ENCODE measurements around the gene ABHD8. TPM values are rescaled to one million over a fixed set of nuclear protein-coding genes. Genes with fewer than 3 reads are reported as not detected.

Gene ABHD8
- total RNA-seq, 2 donors from 2014 or later, result 6.5 to 6.8 TPM

DNA sequence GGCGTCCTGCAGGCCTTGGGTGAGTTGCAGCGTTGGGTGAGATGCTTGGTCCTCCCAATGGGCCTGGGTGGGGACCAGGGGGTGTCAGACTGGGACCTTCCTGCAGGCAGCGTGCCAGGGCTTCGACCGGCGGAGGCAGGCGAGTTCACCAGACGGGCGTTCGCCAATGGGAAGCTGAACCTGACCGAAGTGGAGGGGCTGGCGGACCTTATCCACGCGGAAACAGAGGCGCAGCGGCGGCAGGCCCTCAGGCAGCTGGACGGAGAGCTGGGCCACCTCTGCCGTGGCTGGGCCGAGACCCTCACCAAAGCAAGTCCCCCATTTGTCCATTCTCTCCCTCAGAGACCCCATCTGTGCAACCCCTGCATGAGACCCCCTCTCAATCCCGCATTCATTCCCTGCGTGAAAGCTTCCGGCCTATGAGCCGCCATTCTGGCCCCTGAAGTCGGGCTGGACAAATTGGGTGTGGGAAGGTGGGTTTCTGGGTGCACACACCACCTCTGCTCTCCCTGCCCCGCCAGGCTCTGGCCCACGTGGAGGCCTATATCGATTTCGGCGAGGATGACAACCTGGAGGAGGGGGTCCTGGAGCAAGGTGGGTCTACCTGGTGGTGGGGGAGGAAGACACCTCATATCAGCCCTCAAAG is 35.3 kb upstream of the ABHD8 start:
- DNase-seq (ENCODE audit: low spot score), result no peak
- no peaks in the 10 kb centered on the region for H3K36me3 Mint-ChIP-seq
- peak overlapping the region; percentile 97 for H3K4me3 Mint-ChIP-seq
- no peaks in the 10 kb centered on the region for H3K9me3 Mint-ChIP-seq
- no peak overlapping the region for H3K27ac Mint-ChIP-seq
- no peaks in the 10 kb centered on the region for H3K27me3 Mint-ChIP-seq
- ATAC-seq, result no peak
- peaks cover 26 to 27% of the 10 kb centered on the region in 2 donors for H3K4me1 Mint-ChIP-seq (ENCODE audit: low read depth in 2 of 2)

DNA sequence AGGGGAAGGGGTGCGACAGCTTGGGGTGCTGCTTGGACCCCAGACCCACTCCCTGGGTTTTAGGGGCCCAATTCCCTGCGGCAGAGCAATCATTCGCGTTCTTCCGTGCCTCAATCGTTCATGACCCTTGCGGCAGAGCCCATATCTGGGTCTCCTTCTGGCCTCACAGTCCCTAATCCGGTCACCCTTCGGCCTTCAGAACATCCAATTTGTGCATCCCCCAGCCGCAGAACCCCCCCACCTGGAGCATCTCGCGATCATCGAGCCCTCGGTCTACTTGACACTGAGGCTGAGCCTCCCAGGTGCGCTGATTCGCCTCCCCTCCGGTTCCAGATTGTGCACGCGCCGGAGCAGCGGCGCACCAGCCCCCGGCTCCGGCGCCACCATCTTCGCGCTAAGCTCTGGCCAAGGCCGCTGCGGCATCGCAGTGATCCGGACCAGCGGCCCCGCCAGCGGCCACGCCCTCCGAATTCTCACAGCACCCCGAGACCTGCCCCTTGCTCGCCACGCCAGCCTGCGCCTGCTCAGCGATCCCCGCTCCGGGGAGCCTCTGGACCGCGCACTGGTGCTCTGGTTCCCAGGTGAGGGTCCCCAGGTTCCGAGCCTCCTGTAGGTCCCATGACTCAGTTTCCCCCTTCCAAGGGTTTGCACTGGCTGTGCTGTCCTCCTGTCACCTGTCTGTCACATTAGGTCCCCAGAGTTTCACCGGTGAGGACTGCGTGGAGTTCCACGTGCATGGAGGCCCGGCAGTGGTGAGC is 34.6 kb upstream of the ABHD8 start:
- Mint-ChIP-seq H3K36me3 (no peaks in the 10 kb centered on the region), H3K4me3 (peak overlapping the region; percentile 97), H3K27me3 (no peaks in the 10 kb centered on the region), H3K4me1 (ENCODE audit: low read depth in 2 of 2) (peaks cover 30 to 31% of the 10 kb centered on the region in 2 donors), H3K27ac (peak overlapping the region; percentile 85 to 98), H3K9me3 (no peaks in the 10 kb centered on the region)
- ATAC-seq (no peak), DNase-seq (ENCODE audit: low spot score) (no peak)

DNA sequence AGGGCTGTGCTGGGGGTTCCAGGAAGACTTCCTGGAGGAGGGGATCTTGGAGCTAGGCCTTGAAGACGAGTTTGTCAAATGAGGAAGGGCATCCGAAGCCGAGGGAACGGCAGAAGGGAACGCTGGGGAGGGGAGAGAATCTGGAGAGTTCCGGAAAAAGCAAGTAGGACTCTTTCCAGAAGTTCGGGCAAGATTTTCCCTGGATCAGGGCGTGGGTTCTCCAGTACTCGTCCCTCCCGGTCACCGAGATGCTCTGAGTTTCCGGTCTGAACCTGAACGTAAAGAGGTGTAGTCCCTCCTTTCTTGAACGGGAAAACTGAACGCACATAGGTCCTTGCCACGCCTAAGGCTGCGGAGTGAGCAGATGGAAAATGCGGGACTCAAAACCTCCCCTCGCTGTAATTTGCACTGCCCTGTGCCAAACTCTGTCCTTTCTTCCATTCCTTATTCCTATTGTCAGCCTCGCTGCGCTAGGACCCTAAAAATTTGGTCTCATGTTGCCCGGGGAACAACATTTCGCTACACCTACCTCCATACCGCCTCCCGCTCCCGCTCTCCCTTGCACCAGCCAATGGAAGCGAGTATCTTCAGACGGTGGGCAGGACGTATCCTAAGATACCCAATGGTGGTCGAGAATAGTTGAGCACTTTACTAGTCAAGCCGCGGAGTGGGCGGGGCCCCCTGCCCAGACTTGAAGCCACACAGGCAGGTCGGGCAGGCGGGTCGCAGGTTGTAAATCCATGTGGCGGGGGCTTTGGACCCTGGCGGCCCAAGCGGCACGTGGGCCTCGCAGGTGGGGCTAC is 33.8 kb upstream of the ABHD8 start, which contains the start of gene GTPBP3:
GTPBP3 (plus strand) TSS at position 682 of the 803 bp plus-strand sequence; CDS start at position 741, 59 bp downstream.
- H3K9me3 Mint-ChIP-seq, result no peaks in the 10 kb centered on the region
- ATAC-seq (peak; percentile 95 to 96), DNase-seq (ENCODE audit: low spot score) (peak; percentile 97)
- no peaks in the 10 kb centered on the region for H3K36me3 Mint-ChIP-seq
- peak within 1 kb of the TSS; percentile 97 for H3K4me3 Mint-ChIP-seq
- H3K27me3 Mint-ChIP-seq, result no peaks in the 10 kb centered on the region
- peak within 1 kb of the TSS; percentile 85 to 98 for H3K27ac Mint-ChIP-seq
- peaks cover 32 to 33% of the 10 kb centered on the region in 2 donors for H3K4me1 Mint-ChIP-seq (ENCODE audit: low read depth in 2 of 2)

DNA sequence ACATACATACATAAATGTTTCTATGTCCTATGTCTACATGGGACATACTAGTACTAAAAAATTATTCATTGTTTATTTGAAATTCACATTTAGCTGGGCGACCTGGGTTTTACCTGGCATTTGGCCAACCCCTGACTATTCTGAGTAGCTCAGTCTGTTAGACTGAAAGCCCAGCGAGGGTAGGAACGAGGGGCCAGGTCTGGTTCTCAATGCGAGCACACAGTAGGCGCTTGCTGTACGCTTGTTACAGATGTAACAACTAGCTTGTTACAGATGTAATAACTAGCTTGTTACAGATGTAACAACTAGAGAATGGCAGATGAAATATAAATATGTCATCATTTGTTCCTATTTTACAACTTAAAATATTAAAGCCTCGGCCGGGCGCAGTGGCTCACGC is 32.4 kb upstream of the ABHD8 start:
- no peak overlapping the region for H3K27ac Mint-ChIP-seq
- H3K36me3 Mint-ChIP-seq, result no peaks in the 10 kb centered on the region
- H3K27me3 Mint-ChIP-seq, result no peaks in the 10 kb centered on the region
- no peak for ATAC-seq
- no peak for DNase-seq (ENCODE audit: low spot score)
- H3K4me1 Mint-ChIP-seq (ENCODE audit: low read depth in 2 of 2), result peaks cover 33 to 34% of the 10 kb centered on the region in 2 donors
- H3K4me3 Mint-ChIP-seq, result peak overlapping the region; percentile 89
- H3K9me3 Mint-ChIP-seq, result no peaks in the 10 kb centered on the region

DNA sequence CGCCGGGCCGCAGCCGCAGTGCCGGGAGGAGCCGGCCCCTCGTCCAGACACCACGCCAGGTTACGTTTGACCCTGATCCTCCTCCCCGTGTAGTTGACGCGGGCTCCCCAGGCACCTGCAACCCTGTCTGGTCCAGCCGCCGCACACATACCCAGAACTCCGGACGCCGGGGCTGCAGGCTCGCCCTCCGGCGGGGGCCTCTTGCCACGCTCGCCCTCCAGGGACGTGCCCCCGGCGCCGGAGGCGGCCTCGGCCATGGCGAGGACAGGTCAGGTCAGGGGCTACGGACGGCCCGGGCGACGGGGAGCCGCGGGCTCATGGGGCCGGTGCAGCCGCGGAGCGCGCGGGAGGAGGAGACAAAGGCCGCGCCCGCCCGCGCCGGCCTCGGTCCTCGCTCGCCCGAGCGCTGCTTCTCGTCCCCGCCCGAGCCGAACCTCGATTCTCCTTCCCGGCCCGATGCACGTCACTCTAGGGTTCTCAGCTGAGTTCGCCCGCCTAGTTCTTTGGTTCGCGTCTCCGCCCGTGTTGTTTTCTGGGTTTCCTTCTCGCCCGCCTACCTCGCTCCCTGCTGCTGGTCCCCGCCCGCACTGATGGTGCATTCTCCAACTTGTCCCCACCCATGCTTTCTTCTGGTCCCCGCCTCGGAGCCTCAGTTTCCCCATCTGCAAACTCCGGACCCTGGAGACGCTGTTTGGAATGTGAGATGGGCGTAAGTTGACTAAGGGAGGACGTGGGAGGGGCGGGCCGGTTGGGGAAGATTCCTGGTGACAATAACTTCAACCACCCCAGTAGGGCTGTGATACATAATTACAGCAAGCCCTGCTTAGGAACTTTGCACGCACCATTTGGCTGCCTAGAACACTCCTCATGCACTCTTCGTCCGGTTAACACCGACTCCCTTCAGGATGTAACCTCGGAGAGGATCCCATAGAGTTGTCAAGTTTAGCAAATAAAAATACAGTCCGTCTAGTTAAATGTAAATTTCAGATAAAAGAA is 31.5 kb upstream of the ABHD8 start, which contains the start of gene ANO8:
ANO8 (minus strand) TSS at position 442 of the 996 bp plus-strand sequence; CDS start at position 257, 185 bp downstream.
- ATAC-seq (peak; percentile 74 to 81), DNase-seq (ENCODE audit: low spot score) (peak; percentile 97)
- peaks cover 33 to 36% of the 10 kb centered on the region in 2 donors for H3K4me1 Mint-ChIP-seq (ENCODE audit: low read depth in 2 of 2)
- H3K27ac Mint-ChIP-seq, result peak within 1 kb of the TSS; percentile 22 to 58
- H3K9me3 Mint-ChIP-seq, result no peaks in the 10 kb centered on the region
- H3K36me3 Mint-ChIP-seq, result no peaks in the 10 kb centered on the region
- H3K27me3 Mint-ChIP-seq, result no peaks in the 10 kb centered on the region
- peak within 1 kb of the TSS; percentile 89 for H3K4me3 Mint-ChIP-seq

DNA sequence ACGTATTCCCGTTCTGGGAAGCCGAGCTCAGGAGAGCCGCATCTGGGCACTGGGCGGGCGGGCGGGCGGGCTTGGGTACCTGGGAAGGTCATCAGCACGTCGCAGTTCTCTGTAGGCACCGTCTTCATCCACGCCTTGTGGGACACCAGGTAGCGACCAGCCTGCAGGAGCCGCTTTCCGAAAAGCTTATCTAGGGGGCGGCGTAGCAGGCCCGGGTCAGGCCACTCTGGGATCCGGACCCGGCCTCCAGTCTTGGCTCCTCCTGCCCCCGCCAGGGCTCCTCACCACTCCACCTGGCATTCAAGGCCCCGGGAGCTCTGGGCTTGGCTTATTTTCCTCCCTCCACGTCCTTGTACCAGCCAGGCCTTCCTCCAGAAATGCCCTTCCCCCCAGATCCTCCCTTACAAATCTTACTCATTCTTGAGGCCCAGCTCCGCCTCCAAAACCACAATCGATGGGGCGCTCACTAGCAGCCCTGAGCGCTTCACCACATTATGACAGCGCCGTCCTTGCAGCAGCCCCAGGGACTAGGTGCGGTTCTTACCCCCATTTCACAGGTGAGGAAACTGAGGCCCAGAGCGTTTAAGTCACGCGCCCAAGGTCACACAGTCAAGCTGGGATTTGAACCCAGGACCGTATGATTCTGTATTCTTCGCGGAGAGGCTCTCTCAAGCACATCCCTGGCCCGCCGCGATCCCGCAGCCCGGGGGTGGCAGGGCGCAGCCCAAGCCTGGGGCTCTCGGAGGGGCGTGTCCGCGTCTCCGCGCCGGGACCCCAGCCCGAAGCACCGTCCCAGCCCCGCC is 30.6 kb upstream of the ABHD8 start:
- Mint-ChIP-seq H3K27ac (peak overlapping the region; percentile 22 to 34), H3K4me1 (ENCODE audit: low read depth in 2 of 2) (peaks cover 33 to 36% of the 10 kb centered on the region in 2 donors), H3K4me3 (peak overlapping the region; percentile 89), H3K9me3 (no peaks in the 10 kb centered on the region), H3K36me3 (no peaks in the 10 kb centered on the region), H3K27me3 (no peaks in the 10 kb centered on the region)
- ATAC-seq, result peak; percentile 64 to 69
- peak; percentile 87 for DNase-seq (ENCODE audit: low spot score)

DNA sequence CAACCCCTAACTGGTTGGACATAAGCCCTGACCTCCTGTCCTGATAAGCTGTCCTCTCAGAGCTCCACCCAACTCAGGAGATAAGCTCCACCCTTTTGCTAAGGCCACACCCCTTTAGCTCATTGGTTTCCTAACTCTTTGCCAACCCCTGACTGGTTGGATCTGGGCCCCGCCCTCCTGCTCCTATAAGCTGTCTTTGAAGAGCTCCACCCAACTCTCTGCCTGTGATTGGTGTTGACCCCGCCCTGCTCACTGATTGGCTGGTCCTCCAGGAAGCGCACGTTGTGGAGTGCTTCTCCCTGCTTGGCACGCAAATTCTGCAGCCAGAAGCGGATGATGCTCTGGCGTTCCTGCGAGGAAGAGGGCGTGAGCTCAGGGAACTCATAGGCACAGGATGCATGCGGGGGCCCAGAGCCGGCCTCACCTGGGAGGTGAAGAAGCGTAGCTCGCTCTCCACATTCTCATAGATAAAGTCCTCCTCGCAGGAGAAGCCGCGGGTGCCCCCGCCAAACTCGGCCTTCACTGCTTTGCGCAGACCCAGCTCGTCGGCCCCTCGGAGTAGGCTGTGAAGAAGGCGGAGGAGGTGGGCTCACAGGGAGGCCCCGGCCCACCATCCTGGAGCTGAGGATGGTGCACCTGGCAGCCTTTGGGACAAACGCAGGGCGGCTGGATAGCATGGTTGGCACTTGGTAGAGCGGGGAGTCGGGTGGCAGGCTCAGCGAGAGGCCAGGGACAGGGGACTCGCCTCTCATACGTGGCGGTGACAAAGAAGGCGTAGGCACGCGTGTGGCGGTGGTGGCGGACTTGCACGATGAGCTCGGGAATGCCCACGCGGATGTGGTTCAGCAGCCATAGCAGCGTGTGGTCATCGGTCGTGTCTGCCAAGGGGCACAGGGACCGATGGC is 29.7 kb upstream of the ABHD8 start:
- no peaks in the 10 kb centered on the region for H3K27me3 Mint-ChIP-seq
- no peak overlapping the region for H3K4me3 Mint-ChIP-seq
- peaks cover 30 to 33% of the 10 kb centered on the region in 2 donors for H3K4me1 Mint-ChIP-seq (ENCODE audit: low read depth in 2 of 2)
- no peak overlapping the region for H3K27ac Mint-ChIP-seq
- H3K36me3 Mint-ChIP-seq, result no peaks in the 10 kb centered on the region
- ATAC-seq (no peak), DNase-seq (ENCODE audit: low spot score) (no peak)
- no peaks in the 10 kb centered on the region for H3K9me3 Mint-ChIP-seq

DNA sequence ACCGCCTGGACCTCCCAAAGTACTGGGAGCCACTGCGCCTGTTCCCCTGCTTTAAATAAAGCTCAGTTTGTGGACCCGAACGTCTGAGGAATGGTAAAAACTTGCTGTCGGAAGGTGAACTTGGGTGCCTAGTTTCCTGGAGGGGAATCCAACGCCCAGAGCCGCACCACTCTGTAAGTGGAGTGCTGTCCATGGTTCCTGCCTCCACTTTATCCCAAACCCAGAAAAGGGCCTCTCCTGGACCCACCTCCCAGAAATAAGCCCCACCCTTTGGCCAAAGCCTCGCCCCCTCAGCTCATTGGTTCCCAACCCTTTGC is 29.1 kb upstream of the ABHD8 start:
- H3K27me3 Mint-ChIP-seq, result no peaks in the 10 kb centered on the region
- ATAC-seq (no peak), DNase-seq (ENCODE audit: low spot score) (no peak)
- H3K36me3 Mint-ChIP-seq, result no peaks in the 10 kb centered on the region
- H3K4me3 Mint-ChIP-seq, result no peak overlapping the region
- no peaks in the 10 kb centered on the region for H3K9me3 Mint-ChIP-seq
- no peak overlapping the region for H3K27ac Mint-ChIP-seq
- H3K4me1 Mint-ChIP-seq (ENCODE audit: low read depth in 2 of 2), result peaks cover 28 to 31% of the 10 kb centered on the region in 2 donors

DNA sequence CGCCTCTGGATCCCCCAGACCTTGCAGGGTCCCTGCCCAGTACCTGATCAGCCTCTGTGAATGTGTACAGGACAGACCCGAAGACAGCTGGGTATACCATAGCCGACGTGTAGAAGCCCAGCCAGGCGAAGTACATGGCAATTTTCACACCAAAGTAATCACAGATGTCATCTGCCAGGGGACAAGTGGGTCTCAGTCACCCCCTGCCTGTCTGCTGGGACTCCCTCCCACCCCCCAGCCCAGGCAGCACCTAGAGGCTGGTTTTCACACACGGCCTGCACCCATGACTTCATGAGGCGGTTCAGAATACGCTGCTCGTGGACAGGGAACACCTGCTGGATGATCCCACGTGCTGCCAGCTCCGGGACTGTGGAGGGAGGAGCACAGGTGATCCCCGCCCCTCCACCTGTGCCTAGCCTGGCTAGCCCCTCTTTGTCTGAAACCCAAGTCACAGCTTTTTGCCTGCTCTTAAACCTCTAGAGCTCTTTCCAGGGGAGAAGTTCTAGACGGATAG is 27.9 kb upstream of the ABHD8 start:
- Mint-ChIP-seq H3K36me3 (no peaks in the 10 kb centered on the region), H3K27me3 (no peaks in the 10 kb centered on the region), H3K4me1 (ENCODE audit: low read depth in 2 of 2) (peaks cover 19 to 21% of the 10 kb centered on the region in 2 donors), H3K4me3 (peak overlapping the region; percentile 51), H3K27ac (no peak overlapping the region), H3K9me3 (no peaks in the 10 kb centered on the region)
- ATAC-seq, result no peak
- DNase-seq (ENCODE audit: low spot score), result no peak

DNA sequence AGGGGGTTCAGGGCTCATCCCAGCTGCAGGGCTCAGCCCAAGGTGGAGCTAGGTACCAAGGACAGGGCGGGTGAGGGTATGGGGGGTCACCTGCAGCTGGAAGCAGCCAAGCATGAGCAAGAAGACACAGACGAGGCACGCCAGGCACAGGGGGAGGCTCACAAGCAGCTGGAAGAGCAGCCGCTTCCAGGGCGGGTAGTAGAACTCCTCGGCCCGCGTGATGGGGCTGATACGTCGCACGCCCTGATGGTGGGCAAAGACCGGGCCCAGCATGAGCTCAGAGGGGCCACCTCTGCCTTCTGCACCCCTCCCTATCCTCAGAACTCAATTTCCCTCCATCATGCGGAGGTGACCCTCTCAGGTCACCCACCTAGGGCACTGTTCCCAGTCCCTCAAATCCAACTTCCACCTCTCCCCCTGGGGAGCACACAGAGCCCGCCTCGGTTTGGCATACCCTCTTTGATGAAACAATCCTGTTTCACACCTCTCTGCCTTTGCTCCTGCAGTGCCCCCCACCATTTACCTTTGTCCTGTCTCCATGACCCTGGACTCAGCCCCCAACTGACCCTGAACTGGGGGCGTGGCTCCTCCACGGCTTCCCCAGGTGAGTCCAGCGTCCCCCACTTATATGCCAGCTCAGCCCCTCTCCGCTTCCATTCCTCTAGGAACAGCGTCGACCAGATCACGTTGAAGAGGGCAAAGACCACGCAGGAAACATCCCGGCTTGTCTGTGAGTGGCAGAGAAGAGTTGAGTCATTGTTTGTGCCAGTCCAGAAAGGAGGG is 27.2 kb upstream of the ABHD8 start:
- no peak for ATAC-seq
- peak overlapping the region; percentile 51 for H3K4me3 Mint-ChIP-seq
- peaks cover 19 to 21% of the 10 kb centered on the region in 2 donors for H3K4me1 Mint-ChIP-seq (ENCODE audit: low read depth in 2 of 2)

More for the DNA sequence above, 27.2 kb upstream of the ABHD8 start:
- H3K27ac Mint-ChIP-seq, result no peak overlapping the region
- no peaks in the 10 kb centered on the region for H3K9me3 Mint-ChIP-seq
- H3K27me3 Mint-ChIP-seq, result no peaks in the 10 kb centered on the region
- DNase-seq (ENCODE audit: low spot score), result no peak
- no peaks in the 10 kb centered on the region for H3K36me3 Mint-ChIP-seq

All from natural killer cell treated with Interleukin-12 subunit alpha and Interleukin-12 subunit beta and Interleukin-15 and Interleukin-18, amount 100 ng/mL, for 72 hours (primary cell).